ENCODE measurements around the gene NUDT6. TPM values are rescaled to one million over a fixed set of nuclear protein-coding genes. Genes with fewer than 3 reads are reported as not detected.
A peak's percentile ranks its signal among the peaks of the same experiment; 100 is the strongest.
"Not testable (repeated sequence)": the region's sequence is repeated elsewhere in the genome, so short reads cannot be mapped to it uniquely, and the experiment has no call there.

Gene NUDT6
- total RNA-seq, 4 donors from 2014 or later: 1.9 to 7.8 (median 4.4) TPM

DNA sequence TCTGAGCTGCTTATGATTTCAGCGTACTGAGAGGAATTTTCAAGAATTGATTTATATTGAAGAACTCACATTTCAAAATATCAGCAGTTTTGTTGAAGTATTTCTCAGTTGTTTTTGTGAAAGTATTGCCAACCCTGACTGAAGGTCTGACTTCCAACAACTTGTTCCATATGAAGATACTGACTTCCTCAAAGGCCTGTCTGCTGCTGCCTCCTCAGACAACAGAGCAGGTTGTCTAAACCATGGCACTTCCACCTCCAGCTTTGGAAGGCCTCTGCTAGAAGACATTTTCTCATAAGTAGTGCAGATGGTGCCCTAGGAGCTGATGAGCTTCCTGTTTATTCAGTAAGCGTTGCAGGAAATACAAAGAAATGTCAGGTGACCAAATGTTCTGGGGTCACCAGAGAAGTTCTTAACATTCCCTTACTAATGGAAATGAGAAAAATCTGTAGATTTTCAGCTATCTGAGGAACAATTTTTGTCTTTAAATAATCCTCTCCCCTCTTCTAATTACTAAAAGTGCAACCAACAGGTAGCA, 67.0 kb downstream of the NUDT6 start:
- Histone ChIP-seq H3K27ac (peak overlapping the region; percentile 77 to 83 (median 79)), H3K4me1 (peaks cover 0 to 61% (median 16%) of the 10 kb centered on the region in 3 donors), H3K9me3 (no peaks in the 10 kb centered on the region), H3K36me3 (no peaks in the 10 kb centered on the region), H3K4me3 (peak overlapping the region; percentile 33), H3K27me3 (no peaks in the 10 kb centered on the region)
- TF ChIP-seq POLR2AphosphoS5 (IDR thresholded peaks at IDR 0.05) (no peak), EP300 (IDR thresholded peaks at IDR 0.05) (no peak), POLR2A (IDR thresholded peaks at IDR 0.05) (no peak)
- TF ChIP-seq, protein P1, sequence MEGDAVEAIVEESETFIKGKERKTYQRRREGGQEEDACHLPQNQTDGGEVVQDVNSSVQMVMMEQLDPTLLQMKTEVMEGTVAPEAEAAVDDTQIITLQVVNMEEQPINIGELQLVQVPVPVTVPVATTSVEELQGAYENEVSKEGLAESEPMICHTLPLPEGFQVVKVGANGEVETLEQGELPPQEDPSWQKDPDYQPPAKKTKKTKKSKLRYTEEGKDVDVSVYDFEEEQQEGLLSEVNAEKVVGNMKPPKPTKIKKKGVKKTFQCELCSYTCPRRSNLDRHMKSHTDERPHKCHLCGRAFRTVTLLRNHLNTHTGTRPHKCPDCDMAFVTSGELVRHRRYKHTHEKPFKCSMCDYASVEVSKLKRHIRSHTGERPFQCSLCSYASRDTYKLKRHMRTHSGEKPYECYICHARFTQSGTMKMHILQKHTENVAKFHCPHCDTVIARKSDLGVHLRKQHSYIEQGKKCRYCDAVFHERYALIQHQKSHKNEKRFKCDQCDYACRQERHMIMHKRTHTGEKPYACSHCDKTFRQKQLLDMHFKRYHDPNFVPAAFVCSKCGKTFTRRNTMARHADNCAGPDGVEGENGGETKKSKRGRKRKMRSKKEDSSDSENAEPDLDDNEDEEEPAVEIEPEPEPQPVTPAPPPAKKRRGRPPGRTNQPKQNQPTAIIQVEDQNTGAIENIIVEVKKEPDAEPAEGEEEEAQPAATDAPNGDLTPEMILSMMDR (IDR thresholded peaks at IDR 0.05): no peak
- 29% methylated on average over 2 of the region's 2 CpGs for WGBS, 2 donors (ENCODE audit: low coverage in 1 of 2)
- ATAC-seq: no peak

DNA sequence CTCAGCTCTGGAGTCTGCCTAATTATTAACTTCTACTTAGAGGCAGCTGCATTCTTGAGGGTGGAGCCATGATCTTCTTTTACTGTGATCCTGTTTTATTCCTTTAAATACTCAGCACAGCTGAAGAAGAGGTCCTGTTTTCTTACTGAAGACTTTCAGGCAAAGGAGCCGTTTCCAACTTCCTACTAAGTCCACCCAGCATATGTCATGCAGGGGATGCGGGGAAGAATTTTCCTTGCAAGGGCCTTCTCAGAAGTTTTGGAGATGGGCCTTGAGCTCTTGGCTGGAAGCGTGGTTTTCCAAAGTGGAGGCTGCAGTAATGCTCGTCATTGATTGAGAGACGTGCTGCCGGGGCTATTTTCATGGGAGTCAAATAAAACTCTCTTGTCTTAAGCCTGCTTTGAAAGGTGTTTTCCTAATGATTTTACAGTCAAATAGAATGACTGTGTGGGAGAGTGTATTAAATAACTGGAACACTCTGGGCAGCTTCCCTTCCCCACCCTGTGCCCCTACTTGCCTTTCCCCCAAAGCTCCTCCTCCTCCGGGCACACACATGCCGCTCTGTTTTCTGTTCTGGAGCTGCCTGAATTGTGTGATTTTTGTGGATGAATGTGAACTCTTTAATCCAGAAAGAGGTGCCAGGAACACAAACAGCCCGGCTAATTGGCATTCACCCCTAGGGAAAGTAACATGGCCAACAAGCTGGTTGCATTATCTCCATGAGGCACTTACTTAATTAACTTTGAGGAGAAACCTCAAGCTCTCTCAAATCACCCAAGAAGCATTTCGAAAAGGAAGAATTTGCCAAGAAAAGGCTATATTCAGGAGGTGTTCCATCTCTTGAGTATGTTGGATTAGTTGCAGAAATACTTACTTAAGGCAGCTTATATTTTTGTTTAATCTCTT, 67.7 kb downstream of the NUDT6 start:
- no peaks in the 10 kb centered on the region for H3K9me3 ChIP-seq
- peaks cover 0 to 61% (median 16%) of the 10 kb centered on the region in 3 donors for H3K4me1 ChIP-seq
- peak overlapping the region; percentile 33 for H3K4me3 ChIP-seq
- H3K27ac ChIP-seq: peak overlapping the region; percentile 77 to 83 (median 79)
- H3K27me3 ChIP-seq: no peaks in the 10 kb centered on the region
- TF ChIP-seq, protein P1 (IDR thresholded peaks at IDR 0.05): no peak
- TF ChIP-seq POLR2A (IDR thresholded peaks at IDR 0.05) (no peak), EP300 (IDR thresholded peaks at IDR 0.05) (no peak), POLR2AphosphoS5 (IDR thresholded peaks at IDR 0.05) (no peak)
- 15 to 22% methylated on average over 5 to 10 of the region's 10 CpGs for WGBS, 2 donors (ENCODE audit: low coverage in 1 of 2)
- no peaks in the 10 kb centered on the region for H3K36me3 ChIP-seq
- peak; percentile 60 for ATAC-seq

DNA sequence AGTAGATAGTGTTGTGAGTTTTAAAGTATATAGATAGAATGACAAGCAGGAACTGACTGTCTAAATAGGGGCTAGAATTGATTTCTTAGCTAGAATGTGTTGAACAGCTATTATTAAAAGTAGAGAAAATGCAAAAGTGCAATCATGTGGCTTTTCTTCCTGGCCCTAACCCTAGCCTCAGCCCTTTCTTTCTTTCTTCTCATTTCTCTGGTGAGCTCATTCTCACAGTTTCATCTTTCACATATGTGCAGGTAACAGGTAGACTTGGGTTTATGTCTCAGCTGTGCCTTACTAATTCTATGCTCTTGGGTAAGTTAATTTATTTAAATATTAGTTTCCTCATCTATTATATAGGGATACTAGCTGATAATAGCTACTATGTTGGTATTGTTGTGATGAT, 70.8 kb downstream of the NUDT6 start:
- H3K36me3 ChIP-seq: no peaks in the 10 kb centered on the region
- H3K27ac ChIP-seq: no peak overlapping the region
- no peaks in the 10 kb centered on the region for H3K9me3 ChIP-seq
- ATAC-seq: no peak
- no peak overlapping the region for H3K4me3 ChIP-seq
- no peak for TF ChIP-seq POLR2A (IDR thresholded peaks at IDR 0.05)
- no peak for TF ChIP-seq EP300 (IDR thresholded peaks at IDR 0.05)
- no peak for TF ChIP-seq POLR2AphosphoS5 (IDR thresholded peaks at IDR 0.05)
- TF ChIP-seq, protein P1 (IDR thresholded peaks at IDR 0.05): no peak
- peaks cover 0 to 38% (median 16%) of the 10 kb centered on the region in 3 donors for H3K4me1 ChIP-seq
- H3K27me3 ChIP-seq: no peaks in the 10 kb centered on the region

DNA sequence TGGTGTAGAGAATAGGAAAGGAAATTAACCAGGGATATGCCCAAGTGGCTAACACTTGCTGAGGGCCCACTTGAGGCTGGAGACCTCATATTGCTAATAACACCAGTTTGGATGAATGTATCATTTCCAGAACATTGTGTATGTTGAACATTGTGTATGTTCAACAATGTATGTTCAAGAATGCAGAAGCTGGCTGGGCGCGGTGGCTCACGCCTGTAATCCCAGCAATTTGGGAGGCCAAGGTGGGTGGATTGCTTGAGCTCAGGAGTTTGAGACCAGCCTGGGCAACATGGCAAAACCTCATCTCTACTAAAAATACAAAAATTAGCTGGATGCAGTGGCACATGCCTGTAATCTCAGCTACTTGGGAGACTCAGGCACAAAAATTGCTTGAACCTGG, 72.6 kb downstream of the NUDT6 start:
- not testable (repeated sequence) for H3K36me3 ChIP-seq, H3K27me3 ChIP-seq, H3K9me3 ChIP-seq, ATAC-seq, H3K27ac ChIP-seq, H3K4me3 ChIP-seq
- 100% methylated on average over 3 of the region's 3 CpGs; no CpG with 5 or more reads in 1 of the 2 donors for WGBS, 2 donors (ENCODE audit: low coverage in 1 of 2)
- H3K4me1 ChIP-seq: peaks cover 0 to 29% (median 6%) of the 10 kb centered on the region in 3 donors

DNA sequence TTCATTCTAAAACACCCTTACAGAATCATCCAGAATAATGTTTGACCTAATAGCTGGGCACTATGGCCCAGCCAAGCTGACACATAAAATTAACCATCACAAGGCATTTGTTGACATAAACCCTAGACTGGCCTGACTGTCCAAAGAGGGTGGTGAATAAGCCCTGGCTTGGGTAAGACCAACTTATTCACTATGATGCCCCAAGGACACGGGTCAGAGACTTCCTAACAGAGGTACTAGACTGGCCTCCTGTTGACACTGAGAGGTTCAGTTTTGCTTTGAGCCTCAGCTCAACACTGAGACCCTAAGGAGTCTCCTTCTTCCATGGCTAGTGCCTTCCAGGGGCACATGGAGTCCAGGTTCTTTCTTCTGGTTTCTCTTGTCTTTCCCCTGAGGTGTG, 74.5 kb downstream of the NUDT6 start:
- Histone ChIP-seq H3K36me3 (no peaks in the 10 kb centered on the region), H3K27ac (no peak overlapping the region)
- WGBS, 2 donors (ENCODE audit: low coverage in 1 of 2): no CpG with 5 or more reads among the region's 1 CpG

More for the DNA sequence above, 74.5 kb downstream of the NUDT6 start:
- TF ChIP-seq POLR2AphosphoS5 (IDR thresholded peaks at IDR 0.05): no peak
- no peak for TF ChIP-seq POLR2A (IDR thresholded peaks at IDR 0.05)
- TF ChIP-seq, protein P1 (IDR thresholded peaks at IDR 0.05): no peak
- no peak for TF ChIP-seq EP300 (IDR thresholded peaks at IDR 0.05)
- Histone ChIP-seq H3K27me3 (no peaks in the 10 kb centered on the region), H3K9me3 (no peaks in the 10 kb centered on the region), H3K4me3 (no peak overlapping the region), H3K4me1 (peaks cover 0 to 19% (median 7%) of the 10 kb centered on the region in 3 donors)
- ATAC-seq: no peak

Measured in gastroesophageal sphincter (tissue), 4 donors.